ENCODE data around the gene ZNF76.

Gene ZNF76

GRCh38 chr6:35272005-35272404 is 12.5 kb downstream of the ZNF76 start:
- DNase-seq: no peak

GRCh38 chr6:35273822-35274559 is 14.5 kb downstream of the ZNF76 start:
- DNase-seq: no peak

- no peak for DNase-seq
These were observed 16.3 kb downstream of the ZNF76 start for GRCh38 chr6:35275744-35276260.

GRCh38 chr6:35278708-35279107 is 19.2 kb downstream of the ZNF76 start:
- DNase-seq: no peak

- DNase-seq: no peak
These were observed 21.4 kb downstream of the ZNF76 start for GRCh38 chr6:35280903-35281302.

GRCh38 chr6:35282472-35282871 is 22.9 kb downstream of the ZNF76 start:
- no peak for DNase-seq

- no peak for DNase-seq
These were observed 23.8 kb downstream of the ZNF76 start for GRCh38 chr6:35283361-35283760.

- no peak for DNase-seq
These were observed 28.3 kb downstream of the ZNF76 start for GRCh38 chr6:35287671-35288396.

- DNase-seq: no peak
These were observed 29.3 kb downstream of the ZNF76 start for GRCh38 chr6:35288834-35289233.

- DNase-seq: no peak
These were observed 32.0 kb downstream of the ZNF76 start for GRCh38 chr6:35291491-35291890.

- no peak for DNase-seq
These were observed 33.0 kb downstream of the ZNF76 start for GRCh38 chr6:35292494-35292893.

GRCh38 chr6:35293681-35294080 is 34.1 kb downstream of the ZNF76 start:
- DNase-seq: no peak

GRCh38 chr6:35294308-35294945 is 34.9 kb downstream of the ZNF76 start:
- peak; percentile 39 for DNase-seq

GRCh38 chr6:35295036-35295435 is 35.5 kb downstream of the ZNF76 start:
- no peak for DNase-seq

GRCh38 chr6:35295521-35296315 is 36.2 kb downstream of the ZNF76 start:
- no peak for DNase-seq

GRCh38 chr6:35296931-35297600 is 37.5 kb downstream of the ZNF76 start:
- DNase-seq: no peak

GRCh38 chr6:35297601-35298481 is 38.3 kb downstream of the ZNF76 start, which contains the start of gene DEF6:
TSS of gene DEF6 (plus strand) at chr6:35297818. CDS start at chr6:35297857, 39 bp downstream.
- DNase-seq: peak; percentile 84

GRCh38 chr6:35298625-35299140 is 39.1 kb downstream of the ZNF76 start:
- DNase-seq: no peak

- peak; percentile 13 for DNase-seq
These were observed 40.1 kb downstream of the ZNF76 start for GRCh38 chr6:35299674-35300073.

- DNase-seq: peak; percentile 63
These were observed 41.3 kb downstream of the ZNF76 start for GRCh38 chr6:35300848-35301247.
